DOHH2 (cell line): Measurements from ENCODE around the gene NPM1.

Experiments used
- H3F3A ChIP-seq: fragments of 200-600 bp; sonication (generic), shearing (Covaris generic); 2 replicates; pipeline ENCODE4 v1.6.0; 2016; ENCODE audit warnings: antibody characterized with exemption, mild to moderate bottlenecking; ENCODE audit not compliant: control insufficient read depth, insufficient read depth
- H3K27ac ChIP-seq: fragments of 200-600 bp; sonication (generic); 2 replicates; pipeline ENCODE4 v1.5.1; 2014; ENCODE audit warnings: low read depth, mild to moderate bottlenecking, low read length, moderate library complexity
- H3K27me3 ChIP-seq: fragments of 200-600 bp; sonication (generic); 2 replicates; pipeline ENCODE4 v1.6.1; 2014; ENCODE audit warnings: mild to moderate bottlenecking, low read length, mixed read lengths; ENCODE audit not compliant: control insufficient read depth
- H3K36me3 ChIP-seq: fragments of 200-600 bp; sonication (generic); 2 replicates; pipeline ENCODE4 v1.6.1; 2014; ENCODE audit warnings: mild to moderate bottlenecking, low read length, moderate library complexity, mixed read lengths; ENCODE audit not compliant: control insufficient read depth
- H3K4me1 ChIP-seq: fragments of 200-600 bp; sonication (generic); 2 replicates; pipeline ENCODE4 v1.6.1; 2014; ENCODE audit warnings: mild to moderate bottlenecking, low read length, mixed read lengths; ENCODE audit not compliant: control insufficient read depth
- H3K4me2 ChIP-seq: fragments of 200-600 bp; sonication (generic); 2 replicates; pipeline ENCODE4 v1.6.0; 2014; ENCODE audit warnings: mild to moderate bottlenecking, low read length, moderate library complexity
- H3K4me3 ChIP-seq: fragments of 200-600 bp; sonication (generic); 2 replicates; pipeline ENCODE4 v1.5.1; 2014; ENCODE audit warnings: mild to moderate bottlenecking, low read length, mixed read lengths
- H3K79me2 ChIP-seq: fragments of 200-600 bp; sonication (generic); 2 replicates; pipeline ENCODE4 v1.6.1; 2014; ENCODE audit warnings: mild to moderate bottlenecking, low read length, mixed read lengths; ENCODE audit not compliant: control insufficient read depth
- H3K9me2 ChIP-seq: fragments of 200-600 bp; sonication (generic); replicated peaks from 2 replicates; pipeline ENCODE4 v1.6.1; 2014; ENCODE audit warnings: mild to moderate bottlenecking, low read length, mixed read lengths; ENCODE audit not compliant: control insufficient read depth
- H3K9me3 ChIP-seq: fragments of 200-600 bp; sonication (generic); 2 replicates; pipeline ENCODE4 v1.6.1; 2014; ENCODE audit warnings: antibody characterized with exemption, low read length, mixed read lengths; ENCODE audit not compliant: control insufficient read depth, insufficient read depth
- H4K20me1 ChIP-seq: fragments of 200-600 bp; sonication (generic); 2 replicates; pipeline ENCODE4 v1.6.0; 2014; ENCODE audit warnings: low read depth, mild to moderate bottlenecking, antibody characterized with exemption, low read length, moderate library complexity; ENCODE audit not compliant: control insufficient read depth, insufficient read depth
- EZH2phosphoT487 ChIP-seq: fragments of 200-600 bp; sonication (generic); IDR thresholded peaks from 2 replicates; pipeline ENCODE4 v1.6.1; 2017; ENCODE audit warnings: borderline replicate concordance, mild to moderate bottlenecking, antibody characterized with exemption, low read length, moderate library complexity, mixed read lengths
- TF ChIP-seq, protein P1 (sequence below): fragments of 200-600 bp; sonication (generic); IDR thresholded peaks from one replicate; pipeline ENCODE4 v1.5.1; 2014; ENCODE audit warnings: antibody characterized with exemption, mild to moderate bottlenecking, low read depth, low read length; ENCODE audit not compliant: poor library complexity, severe bottlenecking

NPM1 gene

GRCh38 chr5:171433982-171434676 is 46.5 kb downstream of the NPM1 start:
- Histone ChIP-seq H3K79me2 (no peaks in the 10 kb centered on the region), H3K36me3 (no peaks in the 10 kb centered on the region), H3K4me3 (no peak overlapping the region), H3K4me1 (no peaks in the 10 kb centered on the region), H3K27me3 (no peaks in the 10 kb centered on the region), H3K4me2 (no peak overlapping the region), H3F3A (no peaks in the 10 kb centered on the region), H4K20me1 (no peaks in the 10 kb centered on the region), H3K27ac (no peak overlapping the region), H3K9me3 (no peaks in the 10 kb centered on the region), H3K9me2 (no peaks in the 10 kb centered on the region)
- TF ChIP-seq EZH2phosphoT487: no peak
- TF ChIP-seq, protein P1, sequence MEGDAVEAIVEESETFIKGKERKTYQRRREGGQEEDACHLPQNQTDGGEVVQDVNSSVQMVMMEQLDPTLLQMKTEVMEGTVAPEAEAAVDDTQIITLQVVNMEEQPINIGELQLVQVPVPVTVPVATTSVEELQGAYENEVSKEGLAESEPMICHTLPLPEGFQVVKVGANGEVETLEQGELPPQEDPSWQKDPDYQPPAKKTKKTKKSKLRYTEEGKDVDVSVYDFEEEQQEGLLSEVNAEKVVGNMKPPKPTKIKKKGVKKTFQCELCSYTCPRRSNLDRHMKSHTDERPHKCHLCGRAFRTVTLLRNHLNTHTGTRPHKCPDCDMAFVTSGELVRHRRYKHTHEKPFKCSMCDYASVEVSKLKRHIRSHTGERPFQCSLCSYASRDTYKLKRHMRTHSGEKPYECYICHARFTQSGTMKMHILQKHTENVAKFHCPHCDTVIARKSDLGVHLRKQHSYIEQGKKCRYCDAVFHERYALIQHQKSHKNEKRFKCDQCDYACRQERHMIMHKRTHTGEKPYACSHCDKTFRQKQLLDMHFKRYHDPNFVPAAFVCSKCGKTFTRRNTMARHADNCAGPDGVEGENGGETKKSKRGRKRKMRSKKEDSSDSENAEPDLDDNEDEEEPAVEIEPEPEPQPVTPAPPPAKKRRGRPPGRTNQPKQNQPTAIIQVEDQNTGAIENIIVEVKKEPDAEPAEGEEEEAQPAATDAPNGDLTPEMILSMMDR: no peak

- Histone ChIP-seq H3K27me3 (no peaks in the 10 kb centered on the region), H3F3A (no peaks in the 10 kb centered on the region), H3K79me2 (no peaks in the 10 kb centered on the region), H3K4me2 (no peak overlapping the region), H3K4me1 (no peaks in the 10 kb centered on the region), H3K36me3 (no peaks in the 10 kb centered on the region), H3K4me3 (no peak overlapping the region), H3K9me3 (no peaks in the 10 kb centered on the region), H3K9me2 (no peaks in the 10 kb centered on the region), H4K20me1 (no peaks in the 10 kb centered on the region), H3K27ac (no peak overlapping the region)
- TF ChIP-seq, protein P1: no peak
- TF ChIP-seq EZH2phosphoT487: no peak
These were observed 47.2 kb downstream of the NPM1 start for GRCh38 chr5:171434874-171435273.

GRCh38 chr5:171435908-171436307 is 48.3 kb downstream of the NPM1 start:
- Histone ChIP-seq H3K4me2 (no peak overlapping the region), H3K9me3 (no peaks in the 10 kb centered on the region), H3K27me3 (no peaks in the 10 kb centered on the region), H3K4me1 (no peaks in the 10 kb centered on the region), H3K9me2 (no peaks in the 10 kb centered on the region), H4K20me1 (no peaks in the 10 kb centered on the region), H3K27ac (no peak overlapping the region), H3F3A (no peaks in the 10 kb centered on the region), H3K4me3 (no peak overlapping the region), H3K79me2 (no peaks in the 10 kb centered on the region), H3K36me3 (no peaks in the 10 kb centered on the region)
- no peak for TF ChIP-seq EZH2phosphoT487
- TF ChIP-seq, protein P1: no peak
